DMS 273 (cell line): Measurements from ENCODE around the gene CAMTA1.

Experiments
- DNase-seq: peaks from one replicate; lab custom pipeline; 2025; ENCODE audit not compliant: unreplicated experiment; lab: John Stamatoyannopoulos, UW

The CAMTA1 gene

DNA sequence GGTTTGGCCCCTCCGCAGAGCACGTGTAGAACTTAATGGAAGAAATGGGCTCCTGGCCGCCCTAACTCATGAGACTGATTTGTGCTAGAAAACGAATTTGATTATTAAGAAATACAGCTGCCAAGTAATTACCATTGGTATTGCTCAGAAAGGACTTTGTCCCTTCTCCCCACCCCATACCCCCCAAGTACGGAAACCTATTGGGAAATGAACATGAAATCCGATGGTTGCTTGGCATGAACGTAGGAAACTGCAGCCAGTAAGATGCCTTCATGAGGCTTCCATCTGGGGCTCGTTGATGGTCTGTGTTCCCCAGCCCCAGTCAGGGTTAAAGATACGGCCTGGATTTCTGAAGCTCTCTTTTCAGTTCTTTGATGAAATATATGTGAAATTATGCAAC is 1020.2 kb downstream of the CAMTA1 start:
- no peak for DNase-seq

DNA sequence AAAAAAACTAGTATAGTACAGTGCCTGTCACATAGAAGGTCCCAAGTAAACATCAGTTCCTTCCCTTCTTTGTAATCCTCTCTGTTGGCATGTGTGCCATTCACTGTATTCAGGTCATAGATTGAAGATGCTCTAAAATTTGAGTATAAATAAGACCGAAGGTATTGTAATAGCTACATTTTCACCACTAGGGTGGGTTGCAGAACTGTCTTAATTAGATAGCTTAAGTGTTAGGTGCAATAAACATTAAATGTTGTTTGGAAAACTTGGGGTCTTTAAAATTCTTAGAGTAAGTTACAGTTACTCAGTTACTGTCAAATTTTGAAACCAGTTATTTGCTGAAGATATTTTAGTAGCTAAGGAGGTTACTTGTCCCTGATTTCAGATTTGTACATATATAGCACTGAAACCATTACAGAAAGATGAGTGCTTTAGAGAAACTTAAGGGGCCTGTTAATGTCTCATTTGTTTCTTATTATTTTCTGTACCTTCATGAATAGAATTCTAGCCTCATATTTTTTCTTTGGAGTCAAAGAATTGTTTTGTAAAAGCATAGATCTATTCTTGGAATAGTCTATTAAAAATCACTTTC is 1023.1 kb downstream of the CAMTA1 start:
- peak; percentile 48 for DNase-seq

DNA sequence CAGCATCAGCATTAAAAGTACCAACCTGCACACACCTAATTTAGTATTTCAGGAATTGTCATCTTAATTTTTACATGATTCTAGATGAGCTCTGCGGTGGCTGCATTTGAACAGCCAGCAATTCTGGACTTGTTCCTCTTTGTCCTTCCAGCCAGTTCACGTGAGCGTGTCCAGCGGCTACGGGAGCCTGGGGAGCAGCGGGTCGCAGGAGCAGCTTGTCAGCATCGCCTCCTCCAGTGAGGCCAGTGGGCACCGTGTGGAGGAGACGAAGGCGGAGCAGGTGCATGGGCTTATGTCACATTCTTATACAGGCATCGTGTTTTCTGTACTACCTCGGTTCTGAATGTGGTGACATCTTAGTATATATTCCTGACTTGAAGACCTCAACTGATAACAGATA is 1024.5 kb downstream of the CAMTA1 start:
- no peak for DNase-seq

DNA sequence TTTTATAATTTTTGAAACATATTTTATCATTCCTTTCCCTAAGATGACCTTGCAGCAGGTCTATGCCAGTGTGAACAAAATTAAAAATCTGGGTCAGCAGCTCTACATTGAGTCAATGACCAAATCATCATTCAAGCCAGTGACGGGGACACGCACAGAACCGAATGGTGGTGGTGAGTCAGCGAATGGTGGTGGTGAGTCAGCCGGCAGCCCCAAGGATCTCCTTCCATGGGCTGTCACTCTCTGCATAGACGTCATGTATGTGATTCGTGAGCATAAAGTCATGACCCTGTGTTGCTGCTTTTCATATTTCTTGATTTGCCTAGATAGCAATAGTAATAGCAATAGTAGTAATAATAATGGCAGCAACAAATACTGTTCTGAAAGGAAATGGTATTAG is 1025.1 kb downstream of the CAMTA1 start:
- no peak for DNase-seq

DNA sequence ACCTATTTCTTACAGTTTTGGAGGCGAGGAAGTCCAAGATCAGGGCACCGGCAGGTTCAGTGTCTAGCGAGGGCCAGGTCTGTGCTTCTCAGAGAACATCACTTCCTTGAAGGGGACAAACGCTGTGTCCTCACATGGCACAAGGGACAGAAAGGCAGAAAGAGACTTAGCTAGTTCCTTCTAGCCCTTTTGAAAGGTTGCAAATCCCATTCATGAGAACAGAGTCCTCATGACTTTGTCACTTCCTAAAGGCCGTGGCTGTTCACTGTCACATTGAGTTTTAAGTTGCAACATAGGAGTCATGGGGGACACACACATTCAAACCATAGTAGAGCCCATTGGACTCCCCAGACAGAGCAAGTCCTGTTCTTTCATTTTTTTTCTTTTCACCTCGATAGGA is 1026.2 kb downstream of the CAMTA1 start:
- DNase-seq, result no peak

- no peak for DNase-seq
Observed at GRCh38 chr1:7813677-7814373, 1028.6 kb downstream of the CAMTA1 start.
